Nephron (organoid): ENCODE data around the gene LAMA2.

ENCODE experiments used
- H3K27ac Mint-ChIP-seq, 3 experiments: 2 replicates each; pipeline ENCODE4 v1.8.0; 2020; ENCODE audit warnings: mixed read lengths in 3 of 3, mild to moderate bottlenecking in 2 of 3, moderate library complexity in 1 of 3
- H3K27me3 Mint-ChIP-seq: 2 replicates; pipeline ENCODE4 v1.8.0; 2021; ENCODE audit warnings: low read depth, mild to moderate bottlenecking, moderate library complexity, mixed read lengths
- H3K36me3 Mint-ChIP-seq: 2 replicates; pipeline ENCODE4 v1.8.0; 2020; ENCODE audit warnings: low read depth, mixed read lengths
- H3K4me1 Mint-ChIP-seq: 2 replicates; pipeline ENCODE4 v1.8.0; 2020; ENCODE audit warnings: mixed read lengths
- H3K4me3 Mint-ChIP-seq, 3 experiments: 2 replicates each; pipeline ENCODE4 v1.8.0; 2020; ENCODE audit warnings: mild to moderate bottlenecking in 3 of 3, mixed read lengths in 3 of 3, moderate library complexity in 2 of 3
- H3K9me3 Mint-ChIP-seq: 2 replicates; pipeline ENCODE4 v1.8.0; 2020; ENCODE audit warnings: mixed read lengths
- TF ChIP-seq, protein P1 (sequence below), 3 experiments: fragments of 200-600 bp; sonication (generic); IDR thresholded peaks; one replicate each; pipeline ENCODE4 v1.5.0; 2021; ENCODE audit warnings: antibody characterized with exemption in 3 of 3; ENCODE audit not compliant: unreplicated experiment in 3 of 3

The LAMA2 gene

DNA sequence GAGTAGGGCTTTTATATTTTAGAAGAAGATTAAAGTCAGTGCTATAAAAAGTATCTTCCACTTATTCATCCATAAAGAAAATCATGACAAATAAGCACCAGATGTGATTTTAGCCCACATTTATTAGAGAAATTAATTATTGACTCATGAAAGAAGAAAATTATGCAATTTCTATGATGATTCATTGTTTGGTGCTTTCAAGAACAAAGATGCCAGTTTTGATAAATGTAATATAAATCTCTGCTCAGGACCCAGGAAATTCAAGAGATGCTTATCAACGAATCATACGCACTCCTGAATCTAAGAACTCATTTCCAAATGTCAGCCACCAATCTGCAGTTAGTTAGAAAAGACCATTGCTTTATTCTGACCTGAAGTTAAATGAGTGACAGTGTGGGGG is 615.6 kb downstream of the LAMA2 start:
- no peaks in the 10 kb centered on the region for H3K36me3 Mint-ChIP-seq
- H3K4me3 Mint-ChIP-seq, result no peak overlapping the region
- peak overlapping the region in 1 of 3 experiments; percentile 15 for H3K27ac Mint-ChIP-seq
- H3K27me3 Mint-ChIP-seq, result peaks cover 4% of the 10 kb centered on the region
- H3K4me1 Mint-ChIP-seq, result peaks cover 23% of the 10 kb centered on the region
- H3K9me3 Mint-ChIP-seq, result no peaks in the 10 kb centered on the region
- TF ChIP-seq, protein P1, sequence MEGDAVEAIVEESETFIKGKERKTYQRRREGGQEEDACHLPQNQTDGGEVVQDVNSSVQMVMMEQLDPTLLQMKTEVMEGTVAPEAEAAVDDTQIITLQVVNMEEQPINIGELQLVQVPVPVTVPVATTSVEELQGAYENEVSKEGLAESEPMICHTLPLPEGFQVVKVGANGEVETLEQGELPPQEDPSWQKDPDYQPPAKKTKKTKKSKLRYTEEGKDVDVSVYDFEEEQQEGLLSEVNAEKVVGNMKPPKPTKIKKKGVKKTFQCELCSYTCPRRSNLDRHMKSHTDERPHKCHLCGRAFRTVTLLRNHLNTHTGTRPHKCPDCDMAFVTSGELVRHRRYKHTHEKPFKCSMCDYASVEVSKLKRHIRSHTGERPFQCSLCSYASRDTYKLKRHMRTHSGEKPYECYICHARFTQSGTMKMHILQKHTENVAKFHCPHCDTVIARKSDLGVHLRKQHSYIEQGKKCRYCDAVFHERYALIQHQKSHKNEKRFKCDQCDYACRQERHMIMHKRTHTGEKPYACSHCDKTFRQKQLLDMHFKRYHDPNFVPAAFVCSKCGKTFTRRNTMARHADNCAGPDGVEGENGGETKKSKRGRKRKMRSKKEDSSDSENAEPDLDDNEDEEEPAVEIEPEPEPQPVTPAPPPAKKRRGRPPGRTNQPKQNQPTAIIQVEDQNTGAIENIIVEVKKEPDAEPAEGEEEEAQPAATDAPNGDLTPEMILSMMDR (IDR thresholded peaks at IDR 0.05; ENCODE audit: unreplicated experiment in 3 of 3), result no peak

DNA sequence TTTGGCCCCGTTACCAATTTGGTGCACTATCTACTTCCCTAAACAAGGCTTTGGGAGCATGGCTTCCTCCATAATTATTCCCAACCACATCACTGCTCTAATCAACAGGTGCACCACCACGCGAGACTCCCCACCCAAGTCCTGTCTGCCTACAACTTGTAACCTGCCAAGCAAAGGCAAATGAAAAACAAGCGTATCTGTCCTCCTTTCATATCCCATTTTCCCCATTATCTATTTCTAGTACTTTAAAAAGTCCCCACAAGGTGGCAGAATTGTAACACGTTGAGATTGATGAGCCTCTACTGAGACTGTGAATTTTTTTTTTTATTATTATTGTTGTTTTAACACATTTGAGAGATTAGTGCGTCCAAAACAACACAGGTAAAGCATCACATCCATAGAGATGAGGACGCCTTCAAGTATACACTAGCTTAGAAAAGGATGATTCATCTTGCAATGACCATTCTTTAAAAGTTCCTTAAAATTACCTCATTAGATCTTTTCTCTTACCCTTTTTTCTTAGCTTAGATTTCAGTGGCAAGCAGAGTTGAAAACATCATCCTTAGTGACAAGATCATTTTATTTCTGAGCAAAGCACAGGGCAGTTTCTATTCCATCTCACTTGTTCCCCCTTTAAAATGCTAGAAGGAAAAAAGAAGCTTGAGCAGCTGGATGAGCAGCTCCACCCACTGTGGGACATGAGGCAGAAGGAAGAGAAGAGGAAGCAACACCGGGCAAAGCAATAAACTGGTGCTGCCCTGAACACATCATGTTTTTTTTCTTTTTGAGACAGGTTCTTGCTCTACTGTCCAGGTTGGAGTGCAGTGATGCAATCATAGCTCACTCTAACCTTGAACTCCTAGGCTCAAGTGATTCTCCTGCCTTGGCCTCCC is 616.3 kb downstream of the LAMA2 start:
- Mint-ChIP-seq H3K27me3 (peaks cover 4% of the 10 kb centered on the region), H3K27ac (peak overlapping the region in 2 of 3 experiments; percentile 9 to 15), H3K4me3 (no peak overlapping the region), H3K36me3 (no peaks in the 10 kb centered on the region), H3K4me1 (peaks cover 24% of the 10 kb centered on the region), H3K9me3 (no peaks in the 10 kb centered on the region)
- TF ChIP-seq, protein P1 (IDR thresholded peaks at IDR 0.05; ENCODE audit: unreplicated experiment in 3 of 3), result peak; percentile 60 to 77 (median 64)

DNA sequence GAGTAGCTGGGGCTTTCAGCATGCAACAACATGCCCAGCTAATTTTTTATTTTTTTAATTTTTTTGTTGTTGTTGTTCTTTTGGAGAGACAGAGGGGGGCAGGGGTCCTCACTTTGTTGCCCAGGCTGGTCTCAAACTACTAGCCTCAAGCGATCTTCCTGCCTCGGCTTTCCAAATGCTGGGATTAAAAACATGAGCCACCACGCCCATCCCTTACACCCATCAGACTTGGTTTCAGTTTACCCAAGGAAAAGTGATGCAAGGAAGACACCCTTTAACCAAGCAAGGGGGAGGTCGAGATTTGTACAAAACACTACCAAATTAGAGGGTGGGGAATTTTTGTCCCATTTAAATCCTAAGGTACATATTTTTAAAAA is 616.9 kb downstream of the LAMA2 start:
- Mint-ChIP-seq H3K27ac (no peak overlapping the region), H3K9me3 (no peaks in the 10 kb centered on the region), H3K4me1 (peaks cover 30% of the 10 kb centered on the region), H3K27me3 (peaks cover 4% of the 10 kb centered on the region), H3K36me3 (no peaks in the 10 kb centered on the region), H3K4me3 (no peak overlapping the region)
- TF ChIP-seq, protein P1 (IDR thresholded peaks at IDR 0.05; ENCODE audit: unreplicated experiment in 3 of 3), result no peak

DNA sequence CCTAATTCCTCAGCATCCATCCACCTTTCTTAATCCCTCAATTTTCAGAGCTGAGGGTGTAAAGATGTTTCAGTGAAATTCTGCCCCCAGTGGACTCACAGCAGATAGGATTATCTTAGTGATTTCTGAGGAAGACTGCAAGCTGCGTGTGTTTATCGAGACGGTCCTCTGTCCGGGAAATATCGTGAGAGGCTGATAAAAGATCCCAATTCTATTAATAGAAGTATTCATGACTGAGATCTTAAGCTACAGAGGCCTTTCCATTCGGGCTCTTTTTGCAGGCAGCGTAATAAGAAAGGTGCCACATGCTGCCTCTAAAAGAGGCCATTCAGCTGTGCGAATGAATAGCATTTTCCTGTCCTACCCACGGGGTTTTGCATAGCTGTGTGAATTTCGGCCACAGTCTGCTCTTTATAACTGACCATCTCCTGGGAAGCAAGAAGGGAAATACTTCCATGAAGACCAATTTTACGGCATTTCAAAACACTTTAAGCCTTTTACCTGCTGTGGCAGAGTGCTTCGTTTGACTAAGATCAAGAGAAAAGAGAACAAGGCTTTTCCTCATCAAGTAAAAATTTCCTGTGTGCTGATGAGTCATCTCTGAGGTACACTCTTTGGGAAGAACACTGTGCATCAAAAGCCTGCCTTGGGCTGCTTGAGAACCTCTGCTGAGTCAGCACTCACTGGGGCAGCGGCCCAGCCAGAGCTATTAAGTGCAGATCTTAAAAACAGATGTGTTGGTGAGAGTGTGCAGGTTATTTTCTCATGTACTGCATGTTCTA is 618.2 kb downstream of the LAMA2 start:
- Mint-ChIP-seq H3K27me3 (peaks cover 4% of the 10 kb centered on the region), H3K4me3 (no peak overlapping the region), H3K4me1 (peaks cover 30% of the 10 kb centered on the region), H3K9me3 (no peaks in the 10 kb centered on the region), H3K27ac (peak overlapping the region; percentile 89 to 90 (median 89)), H3K36me3 (no peaks in the 10 kb centered on the region)
- TF ChIP-seq, protein P1 (IDR thresholded peaks at IDR 0.05; ENCODE audit: unreplicated experiment in 3 of 3), result peak in 2 of 3 experiments; percentile 32 to 37

GRCh38 chr6:129501740-129502660 is 619.1 kb downstream of the LAMA2 start:
- TF ChIP-seq, protein P1 (IDR thresholded peaks at IDR 0.05; ENCODE audit: unreplicated experiment in 3 of 3), result no peak
- Mint-ChIP-seq H3K27ac (peak overlapping the region; percentile 89 to 90 (median 89)), H3K9me3 (no peaks in the 10 kb centered on the region), H3K27me3 (peaks cover 4% of the 10 kb centered on the region), H3K4me3 (no peak overlapping the region), H3K36me3 (no peaks in the 10 kb centered on the region), H3K4me1 (peaks cover 30% of the 10 kb centered on the region)
